ENCODE results near the gene KCNJ4.
"Not testable (repeated sequence)": the region's sequence is repeated elsewhere in the genome, so short reads cannot be mapped to it uniquely, and the experiment has no call there.

The KCNJ4 gene

DNA sequence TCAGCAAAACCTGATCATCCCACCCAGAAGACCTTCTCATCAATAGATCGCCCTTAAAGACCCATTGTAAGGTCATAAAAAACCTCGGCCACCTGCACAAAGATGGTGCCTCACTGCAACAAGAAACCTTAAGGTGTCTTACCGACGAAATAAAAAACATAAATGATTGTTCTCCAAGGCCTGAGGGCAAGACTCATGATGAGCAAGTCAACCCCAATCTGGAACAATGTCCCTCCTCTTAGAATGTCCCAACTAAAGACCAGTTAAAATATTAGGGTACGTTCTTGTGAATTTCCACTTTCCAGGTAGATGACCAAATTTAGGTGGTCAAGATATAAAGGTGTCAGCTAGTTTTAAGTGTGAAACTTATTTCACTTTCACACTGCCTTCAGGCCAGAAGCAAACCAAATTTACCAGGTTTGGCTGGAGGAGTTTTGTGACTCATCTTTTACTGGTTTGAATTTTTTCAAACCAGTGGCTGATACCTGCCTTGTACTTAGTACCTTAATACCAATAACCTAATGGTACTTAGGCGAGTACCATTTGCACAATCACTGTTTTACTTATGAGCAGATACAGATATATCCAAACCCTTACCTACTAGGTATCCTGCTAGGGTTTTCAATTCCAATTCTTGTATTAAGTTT lies 27.8 kb upstream of the KCNJ4 start:
- FAIRE-seq = no peak

DNA sequence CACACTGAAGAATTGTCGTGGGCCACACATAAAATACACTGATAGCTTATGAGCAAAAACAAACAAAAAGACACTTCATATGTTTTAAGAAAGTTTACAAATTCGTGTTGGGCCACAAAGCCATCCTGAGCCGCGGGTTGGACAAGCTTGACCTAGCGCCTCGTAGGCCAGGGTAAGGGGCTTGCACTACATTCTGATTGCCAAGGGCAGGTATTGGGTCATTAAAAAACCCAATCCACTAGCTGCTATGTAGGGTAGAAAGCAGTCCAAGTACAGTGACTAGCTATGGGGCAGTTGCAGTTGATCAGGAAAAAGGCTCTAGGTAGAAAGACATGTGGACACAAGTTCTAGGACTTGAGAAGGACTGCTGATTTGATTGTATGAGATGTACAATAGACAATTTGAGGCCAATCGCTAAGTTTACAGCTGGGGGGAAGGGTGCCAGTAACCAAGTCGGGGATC lies 26.9 kb upstream of the KCNJ4 start:
- DNase-seq (ENCODE audit: insufficient read length, low spot score) = no peak
- FAIRE-seq = no peak
- TF ChIP-seq POLR2A (IDR thresholded peaks at IDR 0.05; ENCODE audit: low read depth, low read length) = no peak

More for the DNA sequence above, 27.8 kb upstream of the KCNJ4 start:
- no peak for DNase-seq (ENCODE audit: insufficient read length, low spot score)
- no peak for TF ChIP-seq POLR2A (IDR thresholded peaks at IDR 0.05; ENCODE audit: low read depth, low read length)

DNA sequence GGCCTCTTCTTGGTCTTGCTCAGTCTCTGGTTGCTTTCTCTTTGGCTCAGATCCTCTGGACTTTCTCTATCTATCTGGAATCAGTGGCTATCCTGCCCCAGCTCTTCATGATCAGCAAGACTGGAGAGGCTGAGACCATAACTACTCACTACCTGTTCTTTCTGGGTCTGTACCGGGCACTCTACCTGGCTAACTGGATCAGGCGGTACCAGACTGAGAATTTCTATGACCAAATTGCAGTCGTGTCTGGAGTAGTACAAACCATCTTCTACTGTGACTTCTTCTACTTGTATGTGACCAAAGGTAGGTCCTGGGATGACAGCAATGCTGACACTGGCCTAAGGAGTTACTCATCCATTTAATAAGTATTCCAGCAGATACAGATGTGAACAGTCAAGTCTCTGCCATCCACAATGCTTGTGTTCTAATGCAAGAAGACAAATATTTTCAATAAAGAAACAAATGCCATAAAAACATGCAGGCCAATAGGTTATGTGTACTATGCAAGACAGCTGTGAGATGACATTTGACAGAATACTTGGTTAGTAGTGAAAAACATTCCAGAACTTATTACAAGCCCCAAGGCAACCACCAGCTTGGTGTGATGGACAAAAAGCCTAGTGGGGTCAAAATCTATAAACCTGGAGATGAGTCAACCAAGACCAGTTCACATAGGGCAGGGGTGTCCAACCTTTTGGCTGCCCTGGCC lies 26.3 kb upstream of the KCNJ4 start:
- DNase-seq (ENCODE audit: insufficient read length, low spot score) (no peak), FAIRE-seq (no peak)
- no peak for TF ChIP-seq POLR2A (IDR thresholded peaks at IDR 0.05; ENCODE audit: low read depth, low read length)

DNA sequence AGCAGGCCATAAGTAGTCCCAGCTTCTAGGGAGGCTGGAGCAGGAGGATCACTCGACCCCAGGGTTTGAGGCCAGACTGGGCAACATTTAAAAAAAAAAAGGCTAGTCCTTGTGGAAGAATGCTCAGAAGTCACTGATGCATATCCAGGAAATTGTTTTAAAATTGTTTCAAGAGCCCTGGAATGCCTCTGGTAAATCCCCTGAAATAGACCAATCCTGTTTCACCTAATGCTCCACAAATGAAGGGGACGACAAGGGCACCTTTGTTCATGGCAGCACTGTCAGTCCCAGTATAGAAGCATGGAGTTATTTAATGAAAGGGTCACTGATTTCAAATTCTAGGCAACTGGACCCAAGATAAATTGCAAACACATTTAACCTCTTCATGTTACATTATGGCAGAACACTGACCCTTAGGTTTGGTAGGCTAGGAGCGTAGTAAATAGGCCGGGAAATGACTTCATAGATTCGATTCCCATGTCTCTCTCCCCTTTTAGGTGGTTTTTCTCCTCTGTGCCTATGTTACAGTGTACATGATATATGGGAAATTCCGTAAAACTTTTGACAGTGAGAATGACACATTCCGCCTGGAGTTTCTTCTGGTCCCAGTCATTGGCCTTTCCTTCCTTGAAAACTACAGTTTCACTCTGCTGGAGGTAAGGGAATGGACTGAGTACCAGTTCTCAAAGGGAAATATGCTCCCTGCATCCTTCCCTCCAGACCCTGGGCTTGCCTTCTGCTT lies 24.3 kb upstream of the KCNJ4 start:
- no peak for FAIRE-seq
- DNase-seq (ENCODE audit: insufficient read length, low spot score) = no peak
- no peak for TF ChIP-seq POLR2A (IDR thresholded peaks at IDR 0.05; ENCODE audit: low read depth, low read length)

DNA sequence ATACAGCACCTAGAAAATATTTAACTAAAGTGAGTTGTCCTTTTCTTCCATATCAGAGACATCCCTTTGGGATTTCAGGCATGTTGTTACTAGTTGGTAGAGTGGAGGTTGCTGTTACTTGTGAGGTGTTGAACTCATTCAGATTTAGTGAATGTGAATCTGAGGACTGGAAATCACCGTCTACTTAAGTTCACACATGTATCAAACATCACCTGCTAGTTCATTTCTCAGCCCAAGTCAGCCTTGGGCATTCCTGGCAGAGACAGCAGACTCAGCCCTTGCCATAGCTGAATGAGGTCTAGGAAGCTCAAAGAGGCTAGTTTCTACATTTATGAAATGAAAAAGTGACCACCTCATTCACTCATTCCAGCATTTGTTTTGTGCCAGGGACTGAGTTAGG lies 22.6 kb upstream of the KCNJ4 start:
- FAIRE-seq (no peak), DNase-seq (ENCODE audit: insufficient read length, low spot score) (no peak)
- TF ChIP-seq POLR2A (IDR thresholded peaks at IDR 0.05; ENCODE audit: low read depth, low read length) = no peak

DNA sequence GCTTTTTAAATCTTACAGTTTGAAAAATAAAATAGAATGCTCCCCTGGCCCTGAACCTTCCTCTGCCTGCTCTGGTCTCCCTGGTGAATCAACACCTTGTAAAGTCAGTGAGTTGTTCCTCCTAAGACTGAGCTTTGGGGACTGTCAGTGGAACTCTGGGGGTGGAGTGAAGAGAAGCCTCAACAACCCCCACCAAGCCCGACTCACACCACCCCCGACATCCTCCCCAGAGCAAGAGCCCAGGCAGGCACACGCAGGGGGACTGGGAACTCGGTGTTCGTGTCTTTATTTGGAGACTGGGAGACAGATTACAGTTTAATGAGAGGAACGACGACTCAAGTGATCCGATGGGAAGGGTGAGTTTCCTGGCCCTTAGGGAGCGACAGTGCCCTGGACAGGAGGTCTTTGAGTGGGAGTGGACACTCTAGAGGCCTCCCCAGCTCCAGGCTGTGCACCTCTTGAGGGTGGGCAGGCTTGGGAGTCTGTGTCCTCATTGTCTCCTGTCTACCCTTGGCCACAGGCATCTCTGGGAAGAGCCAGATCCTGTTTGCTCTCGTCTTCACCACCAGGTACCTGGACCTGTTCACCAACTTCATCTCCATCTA lies 19.1 kb upstream of the KCNJ4 start:
- no peak for FAIRE-seq
- DNase-seq (ENCODE audit: insufficient read length, low spot score) = no peak

DNA sequence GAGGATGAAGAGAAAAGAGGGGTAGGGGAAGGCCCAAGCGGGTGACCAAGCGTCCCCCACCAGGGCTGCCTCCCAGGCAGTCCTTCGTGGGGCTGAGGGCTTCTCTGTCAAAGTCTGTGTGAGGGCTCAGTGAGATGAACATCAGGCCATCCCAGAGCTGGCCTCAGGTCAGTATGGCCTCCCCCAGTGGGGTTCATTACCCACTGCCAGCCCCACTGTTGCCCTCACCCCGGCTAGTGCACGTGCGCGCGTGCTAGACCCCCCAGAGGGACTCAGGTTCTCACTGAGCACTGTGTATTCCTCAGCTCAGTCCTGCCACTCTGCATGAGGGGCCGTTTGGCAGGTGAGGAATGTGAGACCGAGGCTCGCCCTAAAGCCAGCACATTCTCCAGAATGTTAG lies 16.2 kb upstream of the KCNJ4 start:
- DNase-seq (ENCODE audit: insufficient read length, low spot score) (no peak), FAIRE-seq (no peak)
- no peak for TF ChIP-seq POLR2A (IDR thresholded peaks at IDR 0.05; ENCODE audit: low read depth, low read length)

More for the DNA sequence above, 19.1 kb upstream of the KCNJ4 start:
- no peak for TF ChIP-seq POLR2A (IDR thresholded peaks at IDR 0.05; ENCODE audit: low read depth, low read length)

DNA sequence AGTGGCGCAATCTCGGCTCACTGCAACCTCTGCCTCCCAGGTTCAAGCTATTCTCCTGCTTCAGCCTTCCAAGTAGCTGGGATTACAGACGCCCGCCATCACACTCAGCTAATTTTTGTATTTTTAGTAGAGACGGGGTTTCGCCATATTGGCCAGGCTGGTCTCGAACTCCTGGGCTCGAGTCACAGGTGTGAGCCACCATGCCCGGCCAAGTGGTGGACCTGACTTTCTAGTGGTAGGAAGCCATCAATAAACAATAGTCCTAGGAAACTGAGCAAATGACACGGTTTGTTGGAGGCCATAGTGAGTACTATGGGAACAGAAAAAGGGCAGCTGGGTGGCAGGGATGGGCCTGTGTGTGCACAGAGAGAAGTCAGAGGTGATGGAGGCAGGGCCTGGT lies 15.2 kb upstream of the KCNJ4 start:
- not testable (repeated sequence) for DNase-seq (ENCODE audit: insufficient read length, low spot score); FAIRE-seq

DNA sequence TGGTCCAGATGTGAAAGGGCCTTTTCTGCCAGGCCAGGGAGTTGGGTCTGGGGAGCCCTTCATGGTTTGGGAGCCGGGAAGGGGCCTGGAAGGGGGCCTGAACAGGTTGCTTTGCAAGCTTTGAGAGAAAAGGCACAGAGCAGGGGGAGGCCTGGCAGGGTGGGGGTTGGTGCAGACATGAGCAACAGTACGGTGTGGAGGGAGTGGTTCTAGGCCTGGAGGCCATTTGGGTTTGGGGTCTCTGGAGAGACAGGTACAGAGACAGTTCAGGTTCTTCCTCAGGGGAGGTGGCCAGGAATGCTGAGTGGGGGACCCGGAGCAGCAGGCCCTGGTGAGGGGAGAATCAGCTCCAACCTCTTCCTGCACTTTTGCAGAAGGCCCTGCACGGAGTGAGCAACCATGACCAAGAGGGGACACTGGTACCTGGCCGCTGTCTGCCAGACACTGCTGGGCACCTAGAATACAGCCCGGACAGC lies 14.3 kb upstream of the KCNJ4 start:
- DNase-seq (ENCODE audit: insufficient read length, low spot score) (no peak), FAIRE-seq (no peak)
- no peak for TF ChIP-seq POLR2A (IDR thresholded peaks at IDR 0.05; ENCODE audit: low read depth, low read length)

DNA sequence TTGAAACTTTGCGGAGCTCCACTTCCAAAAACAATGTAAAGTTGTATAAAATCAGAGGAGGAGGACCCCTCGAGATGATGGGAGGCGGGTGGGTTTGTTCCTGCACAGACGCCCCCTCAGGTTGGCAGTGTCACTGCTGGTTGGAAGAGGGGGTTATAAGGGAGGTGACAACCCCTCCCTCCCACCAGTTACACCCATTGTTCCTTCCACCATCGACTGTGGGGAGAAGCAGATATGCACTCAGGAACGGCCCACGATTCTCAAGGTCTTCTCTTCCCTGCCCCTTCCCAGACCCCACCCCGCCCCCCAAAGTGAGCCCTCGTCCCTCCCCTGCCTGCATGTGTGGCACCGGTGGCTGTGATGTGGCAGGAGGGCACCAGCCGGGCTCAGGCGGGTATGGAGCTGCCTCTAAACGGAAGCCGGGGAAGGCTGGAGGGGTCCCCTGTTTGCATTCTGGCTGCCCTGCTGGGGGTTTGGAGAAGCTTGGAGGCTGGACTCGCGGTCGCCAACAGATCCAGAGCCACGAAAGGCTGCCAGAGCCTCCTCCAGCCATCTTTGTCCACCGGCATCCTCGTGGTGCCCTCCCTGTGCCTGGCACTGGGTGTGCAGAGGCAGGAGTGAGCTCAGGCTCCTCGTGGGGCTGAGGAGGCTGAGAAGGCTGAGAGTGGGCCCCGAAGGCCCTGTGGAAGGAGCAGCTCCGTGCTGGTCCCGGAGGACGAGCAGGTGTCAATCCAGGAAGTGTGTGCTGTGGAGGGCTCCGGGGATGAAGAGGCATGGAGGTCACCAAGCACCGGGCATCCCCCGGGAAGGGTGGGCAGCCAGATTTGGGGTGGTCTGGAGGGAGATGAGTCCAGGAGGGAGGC lies 13.7 kb upstream of the KCNJ4 start:
- FAIRE-seq (no peak), DNase-seq (ENCODE audit: insufficient read length, low spot score) (no peak)
- no peak for TF ChIP-seq POLR2A (IDR thresholded peaks at IDR 0.05; ENCODE audit: low read depth, low read length)

DNA sequence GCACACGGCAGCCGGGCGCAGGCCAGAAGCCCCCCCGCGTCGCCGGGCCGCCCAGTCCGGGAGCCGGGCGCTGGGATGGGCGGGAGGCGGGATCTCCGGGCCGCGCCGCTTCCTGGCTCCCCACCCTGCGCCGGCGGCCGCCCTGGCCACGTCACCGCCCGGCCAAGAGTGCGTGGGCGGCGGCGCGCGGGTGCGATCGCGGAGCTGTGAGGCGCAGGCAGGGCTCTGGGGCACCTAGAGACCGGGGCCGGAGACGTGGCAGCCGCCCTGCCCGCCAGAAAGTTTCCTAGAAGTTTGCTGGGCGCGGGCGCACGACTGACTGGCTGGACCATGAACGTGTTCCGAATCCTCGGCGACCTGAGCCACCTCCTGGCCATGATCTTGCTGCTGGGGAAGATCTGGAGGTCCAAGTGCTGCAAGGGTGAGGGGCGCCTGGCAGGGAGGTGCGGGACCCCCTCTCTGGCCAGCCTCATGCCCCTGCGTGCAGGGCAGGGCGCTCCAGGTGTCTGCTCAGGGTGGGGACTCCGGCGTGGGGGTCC lies 13.0 kb upstream of the KCNJ4 start, which contains the start of gene KDELR3:
KDELR3 (plus strand) TSS at position 193 of the 539 bp plus-strand sequence; CDS start at position 331, 138 bp downstream.
- DNase-seq (ENCODE audit: insufficient read length, low spot score) (peak; percentile 70), FAIRE-seq (no peak)
- TF ChIP-seq POLR2A (IDR thresholded peaks at IDR 0.05; ENCODE audit: low read depth, low read length) = peak; percentile 69

DNA sequence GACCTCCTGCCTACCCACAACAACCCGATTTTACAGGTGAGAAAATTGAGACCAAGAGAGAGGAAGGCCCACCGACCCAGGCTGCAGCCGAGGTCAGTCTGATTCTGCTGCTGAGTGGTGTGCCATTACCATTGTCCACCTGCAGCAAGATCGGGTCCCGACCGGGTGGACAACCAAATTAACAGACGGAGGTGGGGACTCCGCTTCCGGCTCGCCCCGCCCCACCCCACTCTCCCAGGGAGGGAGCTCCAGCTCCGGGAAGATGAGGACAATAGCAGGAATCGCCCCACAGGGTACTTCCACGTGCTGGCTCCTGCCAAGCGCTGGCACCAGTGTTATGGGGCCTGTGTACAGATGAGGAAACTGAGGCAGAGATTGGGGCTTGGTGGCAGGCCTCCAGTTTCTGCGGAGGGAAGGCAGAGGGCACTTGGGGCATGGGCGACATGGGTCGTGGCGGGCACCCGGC lies 12.5 kb upstream of the KCNJ4 start:
- no peak for DNase-seq (ENCODE audit: insufficient read length, low spot score)
- FAIRE-seq = no peak
- TF ChIP-seq POLR2A (IDR thresholded peaks at IDR 0.05; ENCODE audit: low read depth, low read length) = no peak

Data from H54 (cell line).